GM12873 (cell line): ENCODE data around the gene MICU1.

Experiments used
- CTCF ChIP-seq: IDR thresholded peaks from 2 replicates; pipeline ENCODE4 v1.5.1; 2012; ENCODE audit warnings: low read depth, mild to moderate bottlenecking, moderate library complexity, low read length, control low read depth; ENCODE audit not compliant: insufficient read depth; ENCODE audit errors: missing control alignments

The MICU1 gene

DNA sequence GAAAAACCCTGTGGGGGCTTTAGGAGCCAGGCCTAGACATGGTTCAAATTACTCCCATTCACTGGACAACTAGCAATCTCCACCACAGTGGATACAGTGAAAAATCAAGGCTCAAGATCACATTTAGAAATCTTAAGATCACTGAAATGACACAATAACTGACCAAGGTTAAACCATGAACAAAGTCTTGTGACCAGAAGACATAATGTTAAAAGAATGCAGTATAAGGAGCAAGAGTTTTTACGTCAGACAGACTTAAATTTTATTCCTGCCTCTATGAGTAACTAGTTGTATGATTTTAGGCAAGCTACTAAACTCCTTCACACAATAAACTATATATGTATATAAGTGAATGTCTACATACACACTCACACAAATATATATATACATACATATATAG is 68.5 kb downstream of the MICU1 start:
- TF ChIP-seq CTCF, result no peak

GRCh38 chr10:72552857-72553256 is 73.0 kb downstream of the MICU1 start:
- no peak for TF ChIP-seq CTCF

- no peak for TF ChIP-seq CTCF
These were observed 75.6 kb downstream of the MICU1 start for GRCh38 chr10:72550239-72550638.

- no peak for TF ChIP-seq CTCF
These were observed 80.3 kb downstream of the MICU1 start for GRCh38 chr10:72545546-72545945.

GRCh38 chr10:72542396-72542815 is 83.5 kb downstream of the MICU1 start:
- no peak for TF ChIP-seq CTCF

- no peak for TF ChIP-seq CTCF
These were observed 84.5 kb downstream of the MICU1 start for GRCh38 chr10:72541337-72541736.

GRCh38 chr10:72540193-72540807 is 85.6 kb downstream of the MICU1 start:
- TF ChIP-seq CTCF, result no peak
